Kidney (tissue), 14 donors: ENCODE results near the gene LGALS7. TPM values are rescaled to one million over a fixed set of nuclear protein-coding genes. Genes with fewer than 3 reads are reported as not detected.

ENCODE experiments used
- DNase-seq, 5 donors: peaks; one replicate each; pipeline ENCODE4 v3.0.0-alpha.2; 2013 to 2020
- FAIRE-seq: peaks from 2 replicates; lab custom pipeline; 2012; peaks lifted over from hg19 to GRCh38; lab: Jason Lieb, UNC
- H3K27ac ChIP-seq, 2 donors: one replicate each; pipeline ENCODE4 v1.7.0; 2013; ENCODE audit warnings: low read depth in 2 of 2, low read length in 2 of 2, inconsistent platforms in 1 of 2
- H3K27me3 ChIP-seq: one replicate; pipeline ENCODE4 v1.7.1; 2013; ENCODE audit warnings: low read length, inconsistent platforms; ENCODE audit not compliant: control insufficient read depth, insufficient read depth
- H3K36me3 ChIP-seq, 3 donors: one replicate each; pipeline versions ENCODE4 v1.7.0 to v1.7.1; 2013; ENCODE audit warnings: low read length in 3 of 3, control low read depth in 1 of 3, inconsistent platforms in 1 of 3; ENCODE audit not compliant: insufficient read depth in 3 of 3, control insufficient read depth in 2 of 3
- H3K4me1 ChIP-seq, 3 donors: one replicate each; pipeline versions ENCODE4 v1.7.0 to v1.7.1; 2013; ENCODE audit warnings: low read length in 3 of 3, inconsistent platforms in 1 of 3, low read depth in 1 of 3; ENCODE audit not compliant: control insufficient read depth in 2 of 3, insufficient read depth in 2 of 3
- H3K4me3 ChIP-seq, 3 donors: one replicate each; pipeline versions ENCODE4 v1.7.0 to v1.8.1; 2013; ENCODE audit warnings: low read length in 3 of 3, control low read depth in 1 of 3, inconsistent platforms in 1 of 3
- H3K9ac ChIP-seq, 3 donors: one replicate each; pipeline versions ENCODE4 v1.7.0 to v1.7.1; 2013; ENCODE audit warnings: low read length in 3 of 3, control low read depth in 1 of 3, inconsistent platforms in 1 of 3
- H3K9me3 ChIP-seq, 3 donors: one replicate each; pipeline versions ENCODE4 v1.7.0 to v1.7.1; 2013; ENCODE audit warnings: low read length in 3 of 3, control low read depth in 1 of 3, inconsistent platforms in 1 of 3; ENCODE audit not compliant: control insufficient read depth in 2 of 3, insufficient read depth in 1 of 3
- CTCF ChIP-seq: IDR thresholded peaks from 3 replicates; pipeline ENCODE4 v1.5.1; 2012; ENCODE audit warnings: mild to moderate bottlenecking, moderate library complexity, borderline replicate concordance; ENCODE audit not compliant: insufficient read depth; ENCODE audit errors: extremely low read depth
- intact Hi-C: fragments of 100-400 bp; cut with DNase I; formaldehyde crosslinking; loops from one replicate; pipeline ENCODE4 v1.11.1; 2022
- polyA plus RNA-seq: library from polyadenylated mRNA; stranded (reverse); fragments of 350-450 nt; fragmentation: Illumina TruSeq; extraction: RNeasy Lipid Tissue Mini Kit (QIAGEN cat#74804); gene quantifications from one replicate; pipeline ENCODE4 v1.2.3, GENCODE V29; 2014; ENCODE audit warnings: low read depth, low replicate concordance; ENCODE audit not compliant: insufficient read depth
- total RNA-seq: library from RNA; stranded (reverse); fragmentation: NEBNext Ultra II Directional; extraction: Animal tissue kit (Norgen Biotek cat#: 25700); gene quantifications from one replicate; pipeline ENCODE4 v1.2.1, GENCODE V29; 2021
- donor health status: control.
- donor health status: control.
- donor health status: control.
- donor health status: control.
- donor health status: control.
- donor health status: DM: yes; HTN: yes; CAD: no.
- donor health status: Normal renal cell carcinoma (clear cell type).

The LGALS7 gene
- total and polyA plus RNA-seq, 2 donors from 2014 or later, result 1.3 TPM; not detected in 1

- H3K9me3 ChIP-seq, result no peaks in the 10 kb centered on the region
- H3K4me3 ChIP-seq, result no peak overlapping the region
- intact Hi-C loops, result no loop called here
- H3K36me3 ChIP-seq, result peaks cover 3 to 68% (median 41%) of the 10 kb centered on the region in 3 donors
- H3K4me1 ChIP-seq, result peaks cover 0 to 27% (median 0%) of the 10 kb centered on the region in 3 donors
- FAIRE-seq, result no peak
- H3K9ac ChIP-seq, result peak overlapping the region in 1 of 3 donors; percentile 29
- no peak overlapping the region for H3K27ac ChIP-seq
- no peak for DNase-seq
- TF ChIP-seq CTCF, result no peak
- no peaks in the 10 kb centered on the region for H3K27me3 ChIP-seq
These were observed 47.0 kb downstream of the LGALS7 start for GRCh38 chr19:38726284-38726673.

GRCh38 chr19:38725469-38726283, 47.6 kb downstream of the LGALS7 start:
- DNase-seq (no peak), FAIRE-seq (no peak)
- Histone ChIP-seq H3K9me3 (no peaks in the 10 kb centered on the region), H3K27me3 (no peaks in the 10 kb centered on the region), H3K4me1 (peaks cover 0 to 24% (median 0%) of the 10 kb centered on the region in 3 donors), H3K27ac (no peak overlapping the region), H3K4me3 (no peak overlapping the region), H3K9ac (no peak overlapping the region), H3K36me3 (peaks cover 3 to 68% (median 43%) of the 10 kb centered on the region in 3 donors)
- intact Hi-C loops, result no loop called here
- no peak for TF ChIP-seq CTCF

GRCh38 chr19:38723990-38724854, 49.1 kb downstream of the LGALS7 start:
- Histone ChIP-seq H3K4me1 (peaks cover 0 to 35% (median 0%) of the 10 kb centered on the region in 3 donors), H3K27ac (no peak overlapping the region), H3K27me3 (no peaks in the 10 kb centered on the region), H3K36me3 (peaks cover 0 to 68% (median 40%) of the 10 kb centered on the region in 3 donors), H3K4me3 (no peak overlapping the region), H3K9ac (no peak overlapping the region), H3K9me3 (no peaks in the 10 kb centered on the region)
- intact Hi-C loops, result no loop called here
- DNase-seq (no peak), FAIRE-seq (no peak)
- no peak for TF ChIP-seq CTCF
